PC-3 (cell line): ENCODE measurements around the gene C22orf15. TPM values are rescaled to one million over a fixed set of nuclear protein-coding genes. Genes with fewer than 3 reads are reported as not detected.

Source experiments
- ATAC-seq: fragments of 200-7000 bp; cut with Tn5 transposase; 2 replicates; pipeline ENCODE4 v1.9.1; 2020; ENCODE audit warnings: mild to moderate bottlenecking, moderate library complexity
- BruUV-seq: library from RNA; stranded (reverse); fragments of 400-500 nt; replicated peaks from 2 replicates; lab custom pipeline; 2021; lab: Mats Ljungman, UMichigan
- CTCF ChIA-PET: fragments of 300-600 bp; sonication (Branson Sonifier 250); formaldehyde crosslinking; loops from one replicate; lab custom pipeline; 2022; ENCODE audit warnings: antibody characterized with exemption; lab: Charles Lee
- POLR2A ChIA-PET: fragments of 300-600 bp; sonication (Branson Sonifier 250); formaldehyde crosslinking; loops from one replicate; lab custom pipeline; 2022; ENCODE audit warnings: antibody characterized with exemption; ENCODE audit not compliant: unreplicated experiment; lab: Charles Lee
- DNase-seq: peaks from one replicate; pipeline ENCODE4 v3.0.0-alpha.2; 2015
- H2AFZ ChIP-seq: fragments of 300-600 bp; sonication (generic); 2 replicates; pipeline ENCODE4 v1.6.0; 2016; ENCODE audit warnings: antibody characterized with exemption, low read length
- H3F3A ChIP-seq: fragments of 300-600 bp; sonication (generic); one replicate; pipeline ENCODE4 v1.6.0; 2017; ENCODE audit warnings: antibody characterized with exemption, low read length, control low read depth, mild to moderate bottlenecking; ENCODE audit not compliant: unreplicated experiment
- H3K27ac ChIP-seq: fragments of 300-600 bp; sonication (generic); 2 replicates; pipeline ENCODE4 v1.5.1; 2016; ENCODE audit warnings: mild to moderate bottlenecking, low read length
- H3K27me3 ChIP-seq: fragments of 300-600 bp; sonication (generic); 2 replicates; pipeline ENCODE4 v1.6.1; 2016; ENCODE audit warnings: low read length, mixed read lengths
- H3K36me3 ChIP-seq: fragments of 300-600 bp; sonication (generic); 2 replicates; pipeline ENCODE4 v1.6.1; 2016; ENCODE audit warnings: low read depth, mixed run types, low read length, mixed read lengths
- H3K4me1 ChIP-seq: fragments of 300-600 bp; sonication (generic); 2 replicates; pipeline ENCODE4 v1.5.1; 2016; ENCODE audit warnings: low read length; ENCODE audit not compliant: insufficient read depth
- H3K4me2 ChIP-seq: fragments of 300-600 bp; sonication (generic); 2 replicates; pipeline ENCODE4 v1.6.0; 2016; ENCODE audit warnings: low read length
- H3K4me3 ChIP-seq: fragments of 300-600 bp; sonication (generic); 2 replicates; pipeline ENCODE4 v1.5.1; 2016; ENCODE audit warnings: mild to moderate bottlenecking, low read length, mixed read lengths
- H3K79me2 ChIP-seq: fragments of 300-600 bp; sonication (generic); 2 replicates; pipeline ENCODE4 v1.6.1; 2017; ENCODE audit warnings: low read length, mixed read lengths
- H3K9ac ChIP-seq: fragments of 300-600 bp; sonication (generic); 2 replicates; pipeline ENCODE4 v1.6.0; 2016; ENCODE audit warnings: mild to moderate bottlenecking, low read length
- H3K9me2 ChIP-seq: fragments of 300-600 bp; sonication (generic); replicated peaks from 2 replicates; pipeline ENCODE4 v1.6.1; 2016; ENCODE audit warnings: mixed run types, low read length, mixed read lengths
- H3K9me3 ChIP-seq: fragments of 300-600 bp; sonication (generic); 2 replicates; pipeline ENCODE4 v1.6.1; 2016; ENCODE audit warnings: low read length, mixed read lengths
- H4K20me1 ChIP-seq: fragments of 300-600 bp; sonication (generic); 2 replicates; pipeline ENCODE4 v1.6.1; 2016; ENCODE audit warnings: low read length, mixed read lengths
- CTCF ChIP-seq: fragments of 300-600 bp; sonication (generic); conservative IDR thresholded peaks from 2 replicates; pipeline ENCODE4 v1.5.1; 2017; ENCODE audit warnings: antibody characterized with exemption, low read depth, mild to moderate bottlenecking, low read length
- EZH2 ChIP-seq: fragments of 300-600 bp; sonication (generic); IDR thresholded peaks from one replicate; pipeline ENCODE4 v1.6.1; 2017; ENCODE audit warnings: antibody characterized with exemption, mild to moderate bottlenecking, low read length; ENCODE audit not compliant: unreplicated experiment
- EZH2phosphoT487 ChIP-seq: fragments of 300-600 bp; sonication (generic); IDR thresholded peaks from 2 replicates; pipeline ENCODE4 v1.6.1; 2018; ENCODE audit warnings: mild to moderate bottlenecking, antibody characterized with exemption, low read length, borderline replicate concordance
- intact Hi-C: fragments of 100-400 bp; cut with micrococcal nuclease; formaldehyde crosslinking; loops from 2 replicates; pipeline ENCODE4 v1.9.0; 2023
- total RNA-seq: library from RNA; depleted of rRNA; stranded (reverse); fragments of >200 nt; gene quantifications from 2 replicates; pipeline ENCODE4 v1.2.3, GENCODE V29; 2014

Gene C22orf15
- total RNA-seq, 1 experiment from 2014 or later: not detected

- no peaks in the 10 kb centered on the region for H3K79me2 ChIP-seq
- no peak for DNase-seq
- POLR2A ChIA-PET: no interaction called here
- H3K9me2 ChIP-seq: no peaks in the 10 kb centered on the region
- H4K20me1 ChIP-seq: no peaks in the 10 kb centered on the region
- intact Hi-C loops: no loop called here
- no peak overlapping the region for H2AFZ ChIP-seq
- no peak for ATAC-seq
- peaks cover 6% of the 10 kb centered on the region; the same call in 1 of the 2 replicates for H3K36me3 ChIP-seq
- no peak overlapping the region for H3K4me2 ChIP-seq
- no peak overlapping the region for H3K27ac ChIP-seq
- no peaks in the 10 kb centered on the region for H3K9me3 ChIP-seq
- BruUV-seq: no TSS peak
- TF ChIP-seq EZH2: no peak
- no peak for TF ChIP-seq EZH2phosphoT487
- no peak for TF ChIP-seq CTCF
- CTCF ChIA-PET: no interaction called here
- H3K4me1 ChIP-seq: no peaks in the 10 kb centered on the region
- no peak overlapping the region for H3K9ac ChIP-seq
- H3K27me3 ChIP-seq: no peaks in the 10 kb centered on the region
- no peaks in the 10 kb centered on the region for H3F3A ChIP-seq
- no peak overlapping the region for H3K4me3 ChIP-seq
Observed at GRCh38 chr22:23800297-23801237, 37.8 kb downstream of the C22orf15 start.

DNA sequence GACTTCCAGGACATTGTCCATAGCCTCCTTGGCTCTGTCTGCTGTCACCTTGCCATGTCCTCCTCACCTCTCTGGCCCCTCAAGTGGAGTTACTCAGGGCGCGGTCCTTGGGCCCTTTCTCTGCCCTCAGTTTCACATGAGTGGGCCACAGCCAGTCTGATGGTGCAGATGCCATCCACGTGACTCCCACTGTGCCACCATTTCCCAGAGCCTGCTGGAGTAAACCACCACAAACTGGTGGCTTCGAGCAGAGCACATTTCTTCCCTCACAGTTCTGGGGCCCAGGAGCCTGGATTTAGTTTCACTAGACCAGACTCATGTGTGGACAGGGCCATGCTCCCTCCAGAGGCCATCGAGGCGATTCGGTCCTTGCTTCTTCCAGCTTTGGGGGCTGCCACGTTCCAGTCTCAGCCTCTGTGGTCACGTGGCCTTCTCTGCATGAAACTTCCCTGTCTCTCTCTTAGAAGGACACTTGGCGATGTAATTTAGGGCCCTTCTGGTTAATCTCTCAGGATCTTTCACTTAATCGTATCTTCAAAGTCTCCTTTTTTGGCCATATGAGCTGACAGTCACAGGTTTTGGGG, 38.5 kb downstream of the C22orf15 start:
- DNase-seq: no peak
- Histone ChIP-seq H3K4me3 (no peak overlapping the region), H3F3A (no peaks in the 10 kb centered on the region), H3K9ac (no peak overlapping the region), H3K9me3 (no peaks in the 10 kb centered on the region), H3K9me2 (no peaks in the 10 kb centered on the region), H3K4me1 (no peaks in the 10 kb centered on the region), H3K36me3 (peaks cover 11% of the 10 kb centered on the region; the same call in 1 of the 2 replicates), H3K27ac (no peak overlapping the region), H3K79me2 (no peaks in the 10 kb centered on the region), H3K4me2 (no peak overlapping the region), H2AFZ (no peak overlapping the region), H3K27me3 (no peaks in the 10 kb centered on the region), H4K20me1 (no peaks in the 10 kb centered on the region)
- TF ChIP-seq CTCF (no peak), EZH2phosphoT487 (no peak), EZH2 (no peak)
- POLR2A ChIA-PET: no interaction called here
- CTCF ChIA-PET: no interaction called here
- no peak for ATAC-seq
- intact Hi-C loops: no loop called here
- no TSS peak for BruUV-seq
